H9 (cell line): ENCODE measurements around the gene GLIS2. TPM values are rescaled to one million over a fixed set of nuclear protein-coding genes. Genes with fewer than 3 reads are reported as not detected.

Source experiments
- DNase-seq: peaks from one replicate; pipeline ENCODE4 v3.0.0-alpha.2; 2017
- H2AFZ ChIP-seq: one replicate; pipeline ENCODE4 v1.6.1; 2013; ENCODE audit warnings: mild to moderate bottlenecking, low read length, control low read depth, moderate library complexity
- H2AK5ac ChIP-seq: 2 replicates; pipeline ENCODE4 v1.6.1; 2013; ENCODE audit warnings: low read length, control low read depth, mixed read lengths; ENCODE audit not compliant: insufficient read length
- H2BK120ac ChIP-seq: one replicate; pipeline ENCODE4 v1.6.1; 2013; ENCODE audit warnings: low read depth, mild to moderate bottlenecking, low read length, control low read depth, inconsistent platforms; ENCODE audit not compliant: poor library complexity, severe bottlenecking
- H2BK12ac ChIP-seq: 2 replicates; pipeline ENCODE4 v1.6.1; 2013; ENCODE audit warnings: low read length, control low read depth, mixed read lengths, low read depth; ENCODE audit not compliant: insufficient read length
- H2BK15ac ChIP-seq: 2 replicates; pipeline ENCODE4 v1.6.1; 2013; ENCODE audit warnings: low read depth, low read length, control low read depth
- H2BK20ac ChIP-seq: one replicate; pipeline ENCODE4 v1.6.1; 2013; ENCODE audit warnings: low read depth, mild to moderate bottlenecking, low read length, control low read depth, inconsistent platforms; ENCODE audit not compliant: poor library complexity, severe bottlenecking
- H2BK5ac ChIP-seq: 2 replicates; pipeline ENCODE4 v1.6.1; 2013; ENCODE audit warnings: low read length, control low read depth, mixed read lengths; ENCODE audit not compliant: insufficient read length
- H3K14ac ChIP-seq: 2 replicates; pipeline ENCODE4 v1.6.1; 2013; ENCODE audit warnings: low read length, control low read depth; ENCODE audit not compliant: insufficient read depth
- H3K18ac ChIP-seq: 2 replicates; pipeline ENCODE4 v1.6.1; 2013; ENCODE audit warnings: low read depth, mild to moderate bottlenecking, mixed read lengths, low read length, control low read depth; ENCODE audit not compliant: insufficient read length
- H3K23ac ChIP-seq: 2 replicates; pipeline ENCODE4 v1.6.1; 2013; ENCODE audit warnings: low read length, control low read depth, mixed read lengths, low read depth; ENCODE audit not compliant: insufficient read length
- H3K23me2 ChIP-seq: 2 replicates; pipeline ENCODE4 v1.6.1; 2013; ENCODE audit warnings: low read depth, mild to moderate bottlenecking, mixed read lengths, low read length, control low read depth; ENCODE audit not compliant: insufficient read length, poor library complexity, severe bottlenecking
- H3K27ac ChIP-seq: 2 replicates; pipeline ENCODE4 v1.5.1; 2013; ENCODE audit warnings: low read length, control low read depth, mixed read lengths, low read depth; ENCODE audit not compliant: insufficient read length
- H3K27me3 ChIP-seq: 2 replicates; pipeline ENCODE4 v1.6.1; 2013; ENCODE audit warnings: low read length, control low read depth, inconsistent platforms; ENCODE audit not compliant: insufficient read depth
- H3K4ac ChIP-seq: 2 replicates; pipeline ENCODE4 v1.6.1; 2013; ENCODE audit warnings: low read depth, mild to moderate bottlenecking, control low read depth, inconsistent platforms, low read length, moderate library complexity
- H3K4me1 ChIP-seq: 2 replicates; pipeline ENCODE4 v1.6.1; 2013; ENCODE audit warnings: low read length, control low read depth, inconsistent platforms; ENCODE audit not compliant: insufficient read depth
- H3K4me2 ChIP-seq: 2 replicates; pipeline ENCODE4 v1.6.1; 2013; ENCODE audit warnings: low read length, control low read depth, mixed read lengths; ENCODE audit not compliant: insufficient read length, insufficient read depth
- H3K56ac ChIP-seq: 2 replicates; pipeline ENCODE4 v1.6.1; 2013; ENCODE audit warnings: low read depth, mild to moderate bottlenecking, mixed read lengths, low read length, control low read depth; ENCODE audit not compliant: insufficient read length
- H3K79me1 ChIP-seq: 2 replicates; pipeline ENCODE4 v1.6.1; 2013; ENCODE audit warnings: low read depth, mild to moderate bottlenecking, moderate library complexity, low read length, control low read depth, inconsistent platforms; ENCODE audit not compliant: insufficient read depth, poor library complexity, severe bottlenecking
- H3K79me2 ChIP-seq: 2 replicates; pipeline ENCODE4 v1.6.1; 2013; ENCODE audit warnings: low read length, control low read depth, inconsistent platforms; ENCODE audit not compliant: insufficient read depth
- H3K9ac ChIP-seq: 2 replicates; pipeline ENCODE4 v1.6.1; 2013; ENCODE audit warnings: low read length, control low read depth, mixed read lengths; ENCODE audit not compliant: insufficient read length; ENCODE audit errors: extremely low read depth
- H3K9me3 ChIP-seq: one replicate; pipeline ENCODE4 v1.6.1; 2013; ENCODE audit warnings: low read depth, low read length, inconsistent platforms; ENCODE audit not compliant: control insufficient read depth
- H3T11ph ChIP-seq: one replicate; pipeline ENCODE4 v1.6.1; 2013; ENCODE audit warnings: mild to moderate bottlenecking, low read length, control low read depth, inconsistent platforms
- H4K20me1 ChIP-seq: one replicate; pipeline ENCODE4 v1.6.1; 2013; ENCODE audit not compliant: control insufficient read depth, insufficient read length, insufficient read depth
- H4K5ac ChIP-seq: 2 replicates; pipeline ENCODE4 v1.6.1; 2013; ENCODE audit warnings: low read depth, mild to moderate bottlenecking, mixed read lengths, low read length, control low read depth; ENCODE audit not compliant: insufficient read length
- H4K8ac ChIP-seq: replicated peaks from 2 replicates; pipeline ENCODE4 v1.6.1; 2013; ENCODE audit warnings: low read length, control low read depth, mixed read lengths, low read depth; ENCODE audit not compliant: insufficient read length
- H4K91ac ChIP-seq: 2 replicates; pipeline ENCODE4 v1.6.1; 2013; ENCODE audit warnings: low read depth, mild to moderate bottlenecking, moderate library complexity, mixed read lengths, low read length, control low read depth; ENCODE audit not compliant: insufficient read length
- H3K27ac Mint-ChIP-seq, 3 experiments: 2 replicates in 2 of 3; 3 replicates in 1 of 3; pipeline ENCODE4 v1.8.0; 2020 to 2021; ENCODE audit warnings: mixed read lengths in 3 of 3, mild to moderate bottlenecking in 1 of 3, moderate library complexity in 1 of 3
- H3K27me3 Mint-ChIP-seq: 2 replicates; pipeline ENCODE4 v1.8.0; 2021; ENCODE audit warnings: low read depth, mild to moderate bottlenecking, moderate library complexity, mixed read lengths
- H3K36me3 Mint-ChIP-seq, 3 experiments: 2 replicates in 2 of 3; 3 replicates in 1 of 3; pipeline ENCODE4 v1.8.0; 2020 to 2021; ENCODE audit warnings: low read depth in 3 of 3, mixed read lengths in 3 of 3; ENCODE audit not compliant: insufficient read depth in 1 of 3
- H3K4me1 Mint-ChIP-seq, 2 experiments: 2 replicates each; pipeline ENCODE4 v1.8.0; 2020; ENCODE audit warnings: mixed read lengths in 2 of 2
- H3K4me3 Mint-ChIP-seq, 2 experiments: 2 replicates in 1 of 2; 3 replicates in 1 of 2; pipeline ENCODE4 v1.8.0; 2020 to 2021; ENCODE audit warnings: mild to moderate bottlenecking in 2 of 2, mixed read lengths in 2 of 2, moderate library complexity in 1 of 2
- H3K9me3 Mint-ChIP-seq, 2 experiments: 2 replicates in 1 of 2; 3 replicates in 1 of 2; pipeline ENCODE4 v1.8.0; 2020; ENCODE audit warnings: mild to moderate bottlenecking in 2 of 2, mixed read lengths in 2 of 2, moderate library complexity in 1 of 2
- WGBS: extraction: QIAGEN DNeasy Blood & Tissue Kit; methylation state at CpG from one replicate; pipeline ENCODE4 v1.1.7; 2013; ENCODE audit warnings: missing lambda C conversion rate, low lambda C conversion rate, mixed read lengths; ENCODE audit not compliant: insufficient read length; ENCODE audit errors: extremely low coverage; 5-methylcytosine and 5-hydroxymethylcytosine counted together
- total RNA-seq: library from RNA; stranded (reverse); gene quantifications from 2 replicates; pipeline ENCODE4 v1.2.1, GENCODE V29; 2021
- TF ChIP-seq, protein P1 (sequence below): fragments of 200-600 bp; sonication (generic); conservative IDR thresholded peaks from 3 replicates; pipeline ENCODE4 v1.8.0; 2021; ENCODE audit warnings: antibody characterized with exemption, mild to moderate bottlenecking

Gene GLIS2
- total RNA-seq, 1 experiment from 2014 or later: 14.3 TPM

DNA sequence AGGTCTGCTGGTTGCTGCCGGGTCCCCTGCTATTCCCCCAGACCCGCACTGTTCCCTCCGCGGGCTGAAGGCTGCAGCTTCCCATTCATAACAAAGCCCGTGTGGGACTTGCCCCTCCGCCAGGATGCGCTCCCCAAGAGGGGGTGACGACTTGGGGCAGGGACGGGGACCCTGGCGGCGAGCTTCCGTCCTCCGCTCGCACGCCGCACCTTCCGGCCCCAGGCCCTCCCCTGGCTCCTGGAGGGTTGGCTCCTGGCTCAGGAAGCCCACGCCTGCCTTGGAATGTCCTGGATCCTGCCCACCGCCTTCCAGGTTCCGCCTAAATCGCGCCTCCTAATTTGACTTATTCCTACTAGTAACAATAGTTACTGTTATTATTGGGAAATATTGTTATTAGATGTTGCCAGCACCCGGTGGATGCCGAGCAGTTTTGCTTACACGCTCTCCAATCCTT lies 42.0 kb upstream of the GLIS2 start:
- TF ChIP-seq, protein P1, sequence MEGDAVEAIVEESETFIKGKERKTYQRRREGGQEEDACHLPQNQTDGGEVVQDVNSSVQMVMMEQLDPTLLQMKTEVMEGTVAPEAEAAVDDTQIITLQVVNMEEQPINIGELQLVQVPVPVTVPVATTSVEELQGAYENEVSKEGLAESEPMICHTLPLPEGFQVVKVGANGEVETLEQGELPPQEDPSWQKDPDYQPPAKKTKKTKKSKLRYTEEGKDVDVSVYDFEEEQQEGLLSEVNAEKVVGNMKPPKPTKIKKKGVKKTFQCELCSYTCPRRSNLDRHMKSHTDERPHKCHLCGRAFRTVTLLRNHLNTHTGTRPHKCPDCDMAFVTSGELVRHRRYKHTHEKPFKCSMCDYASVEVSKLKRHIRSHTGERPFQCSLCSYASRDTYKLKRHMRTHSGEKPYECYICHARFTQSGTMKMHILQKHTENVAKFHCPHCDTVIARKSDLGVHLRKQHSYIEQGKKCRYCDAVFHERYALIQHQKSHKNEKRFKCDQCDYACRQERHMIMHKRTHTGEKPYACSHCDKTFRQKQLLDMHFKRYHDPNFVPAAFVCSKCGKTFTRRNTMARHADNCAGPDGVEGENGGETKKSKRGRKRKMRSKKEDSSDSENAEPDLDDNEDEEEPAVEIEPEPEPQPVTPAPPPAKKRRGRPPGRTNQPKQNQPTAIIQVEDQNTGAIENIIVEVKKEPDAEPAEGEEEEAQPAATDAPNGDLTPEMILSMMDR: peak; percentile 79
- peak; percentile 83 for DNase-seq
- Histone ChIP-seq H3T11ph (no peak overlapping the region), H2BK120ac (no peak overlapping the region), H3K4me2 (peak overlapping the region; percentile 43), H3K18ac (no peak overlapping the region), H4K5ac (no peak overlapping the region), H2BK20ac (no peak overlapping the region), H2AK5ac (no peak overlapping the region), H3K56ac (no peak overlapping the region), H3K9ac (peak overlapping the region; percentile 92), H3K9me3 (no peaks in the 10 kb centered on the region), H3K4me1 (peaks cover 3% of the 10 kb centered on the region; the same call in 1 of the 2 replicates), H2BK12ac (no peak overlapping the region), H4K91ac (no peak overlapping the region), H3K14ac (peak overlapping the region; percentile 86), H3K27ac (peak overlapping the region; percentile 16), H3K4ac (no peak overlapping the region), H3K79me1 (peaks cover 6% of the 10 kb centered on the region), H4K20me1 (no peaks in the 10 kb centered on the region), H2BK15ac (no peak overlapping the region), H3K23ac (no peak overlapping the region), H3K79me2 (peaks cover 16% of the 10 kb centered on the region; the same call in 1 of the 2 replicates), H2BK5ac (no peak overlapping the region), H3K23me2 (peaks cover 11% of the 10 kb centered on the region), H4K8ac (no peak overlapping the region), H2AFZ (no peak overlapping the region), H3K27me3 (no peaks in the 10 kb centered on the region)
- Mint-ChIP-seq H3K27ac (peak overlapping the region; percentile 90 to 97 (median 94); a peak in 6 of 7 replicates), H3K27me3 (no peaks in the 10 kb centered on the region; the same call in 1 of the 2 replicates), H3K4me3 (peak overlapping the region; percentile 89 to 91), H3K36me3 (peaks cover 0 to 4% (median 3%) of the 10 kb centered on the region in 3 experiments; a peak in 2 of 7 replicates), H3K9me3 (no peaks in the 10 kb centered on the region), H3K4me1 (peaks cover 4 to 10% of the 10 kb centered on the region in 2 experiments; a peak in 3 of 4 replicates)
- no CpG with 5 or more reads among the region's 25 CpGs for WGBS
